Breast epithelium (tissue), 4 donors: ENCODE data around the gene PFKL. TPM values are rescaled to one million over a fixed set of nuclear protein-coding genes. Genes with fewer than 3 reads are reported as not detected.

Experiments
- DNase-seq, 2 donors: peaks; one replicate each; pipeline ENCODE4 v3.0.0-alpha.2; 2019; ENCODE audit warnings: low spot score in 2 of 2
- H3K27ac ChIP-seq, 2 donors: fragments of 200-600 bp; sonication (generic) in 1 of 2; one replicate each; pipeline ENCODE4 v1.5.1; 2016 to 2019; ENCODE audit warnings: mild to moderate bottlenecking in 1 of 2
- H3K27me3 ChIP-seq, 2 donors: fragments of 200-600 bp; sonication (generic) in 1 of 2; one replicate each; pipeline versions ENCODE4 v1.5.1 to v1.6.0; 2017 to 2019; ENCODE audit warnings: control low read depth in 1 of 2, mild to moderate bottlenecking in 1 of 2
- H3K36me3 ChIP-seq: fragments of 200-600 bp; one replicate; pipeline ENCODE4 v1.5.1; 2019
- H3K4me1 ChIP-seq, 2 donors: fragments of 200-600 bp; sonication (generic); one replicate each; pipeline ENCODE4 v1.5.1; 2016 to 2019; ENCODE audit warnings: control low read depth in 1 of 2
- H3K4me3 ChIP-seq, 3 donors: fragments of 200-600 bp; sonication (generic); 1 replicate in 2 of 3; 2 replicates in 1 of 3; pipeline ENCODE4 v1.5.1; 2016 to 2019; ENCODE audit warnings: mild to moderate bottlenecking in 3 of 3, moderate library complexity in 2 of 3
- H3K9me3 ChIP-seq, 2 donors: fragments of 200-600 bp; sonication (generic) in 1 of 2; one replicate each; pipeline ENCODE4 v1.5.1; 2016 to 2019; ENCODE audit warnings: control low read depth in 1 of 2
- POLR2A ChIP-seq: fragments of 450-650 bp; IDR thresholded peaks from one replicate; pipeline ENCODE4 v1.6.1; 2016; ENCODE audit warnings: antibody characterized with exemption, mild to moderate bottlenecking, moderate library complexity
- POLR2AphosphoS5 ChIP-seq, 3 donors: sonication (generic); formaldehyde crosslinking; IDR thresholded peaks; one replicate each; pipeline ENCODE4 v1.6.1; 2017; ENCODE audit warnings: antibody characterized with exemption in 3 of 3
- intact Hi-C: fragments of 100-400 bp; cut with DNase I; formaldehyde crosslinking; loops from one replicate; pipeline ENCODE4 v1.15.1; 2023; ENCODE audit warnings: low total_unique reads
- total RNA-seq, 3 donors: library from RNA; depleted of rRNA; stranded (reverse); fragments of >200 nt; gene quantifications; one replicate each; pipeline ENCODE4 v1.1.0, GENCODE V29; 2016
- TF ChIP-seq, protein P1 (sequence below), 3 donors: fragments of 450-650 bp; IDR thresholded peaks; one replicate each; pipeline ENCODE4 v1.5.1; 2016 to 2017; ENCODE audit warnings: antibody characterized with exemption in 3 of 3, mild to moderate bottlenecking in 3 of 3, moderate library complexity in 3 of 3

Gene PFKL
- total RNA-seq, 3 donors from 2014 or later: 80.9 to 101 (median 97.9) TPM

DNA sequence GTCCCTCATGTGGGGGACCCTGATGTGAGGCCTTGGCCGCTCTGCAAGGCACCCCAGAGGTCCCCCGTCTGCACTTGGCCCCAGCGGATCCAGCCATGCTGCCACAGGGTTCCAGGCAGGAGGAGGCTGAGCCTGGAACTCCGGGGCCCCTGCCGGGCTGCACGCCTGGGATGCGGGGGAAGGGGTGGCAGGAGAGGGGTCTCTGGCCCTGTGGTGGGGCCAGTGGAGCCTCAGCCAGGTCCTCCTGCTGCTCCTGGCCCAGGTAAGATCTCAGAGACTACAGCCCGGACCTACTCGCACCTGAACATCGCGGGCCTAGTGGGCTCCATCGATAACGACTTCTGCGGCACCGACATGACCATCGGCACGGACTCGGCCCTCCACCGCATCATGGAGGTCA, 12.9 kb downstream of the PFKL start:
- no peaks in the 10 kb centered on the region for H3K27me3 ChIP-seq
- H3K4me1 ChIP-seq: peaks cover 0 to 3% of the 10 kb centered on the region in 2 donors
- no peak for DNase-seq
- H3K27ac ChIP-seq: no peak overlapping the region
- no peaks in the 10 kb centered on the region for H3K9me3 ChIP-seq
- intact Hi-C loops: no loop called here
- H3K36me3 ChIP-seq: no peaks in the 10 kb centered on the region
- H3K4me3 ChIP-seq: no peak overlapping the region
- TF ChIP-seq POLR2A: no peak
- TF ChIP-seq, protein P1, sequence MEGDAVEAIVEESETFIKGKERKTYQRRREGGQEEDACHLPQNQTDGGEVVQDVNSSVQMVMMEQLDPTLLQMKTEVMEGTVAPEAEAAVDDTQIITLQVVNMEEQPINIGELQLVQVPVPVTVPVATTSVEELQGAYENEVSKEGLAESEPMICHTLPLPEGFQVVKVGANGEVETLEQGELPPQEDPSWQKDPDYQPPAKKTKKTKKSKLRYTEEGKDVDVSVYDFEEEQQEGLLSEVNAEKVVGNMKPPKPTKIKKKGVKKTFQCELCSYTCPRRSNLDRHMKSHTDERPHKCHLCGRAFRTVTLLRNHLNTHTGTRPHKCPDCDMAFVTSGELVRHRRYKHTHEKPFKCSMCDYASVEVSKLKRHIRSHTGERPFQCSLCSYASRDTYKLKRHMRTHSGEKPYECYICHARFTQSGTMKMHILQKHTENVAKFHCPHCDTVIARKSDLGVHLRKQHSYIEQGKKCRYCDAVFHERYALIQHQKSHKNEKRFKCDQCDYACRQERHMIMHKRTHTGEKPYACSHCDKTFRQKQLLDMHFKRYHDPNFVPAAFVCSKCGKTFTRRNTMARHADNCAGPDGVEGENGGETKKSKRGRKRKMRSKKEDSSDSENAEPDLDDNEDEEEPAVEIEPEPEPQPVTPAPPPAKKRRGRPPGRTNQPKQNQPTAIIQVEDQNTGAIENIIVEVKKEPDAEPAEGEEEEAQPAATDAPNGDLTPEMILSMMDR (IDR thresholded peaks at IDR 0.05): no peak
- no peak for TF ChIP-seq POLR2AphosphoS5 (IDR thresholded peaks at IDR 0.05)

DNA sequence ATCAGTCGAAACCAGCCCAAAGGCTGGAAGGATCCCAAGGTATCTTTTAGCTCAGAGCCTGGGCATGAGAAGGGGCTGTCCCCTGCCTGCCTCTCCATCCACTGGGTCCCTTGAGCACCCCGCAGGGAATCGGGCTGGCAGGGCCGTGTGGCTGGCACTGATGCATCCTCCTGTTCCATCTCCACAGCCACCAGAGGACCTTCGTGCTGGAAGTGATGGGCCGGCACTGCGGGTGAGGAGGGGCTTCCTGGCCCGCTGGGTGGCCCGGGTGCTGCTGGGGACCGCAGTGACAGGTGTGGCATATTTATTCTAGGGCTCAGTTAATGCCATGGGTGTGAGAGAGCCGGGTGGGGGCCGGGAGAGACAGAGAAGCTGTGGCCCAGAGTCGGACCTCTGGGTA, 13.6 kb downstream of the PFKL start:
- no peaks in the 10 kb centered on the region for H3K36me3 ChIP-seq
- no peak for TF ChIP-seq POLR2A
- no peaks in the 10 kb centered on the region for H3K4me1 ChIP-seq
- no peaks in the 10 kb centered on the region for H3K27me3 ChIP-seq
- no peak for DNase-seq
- no peak overlapping the region for H3K27ac ChIP-seq
- H3K4me3 ChIP-seq: no peak overlapping the region
- no peaks in the 10 kb centered on the region for H3K9me3 ChIP-seq
- intact Hi-C loops: no loop called here

DNA sequence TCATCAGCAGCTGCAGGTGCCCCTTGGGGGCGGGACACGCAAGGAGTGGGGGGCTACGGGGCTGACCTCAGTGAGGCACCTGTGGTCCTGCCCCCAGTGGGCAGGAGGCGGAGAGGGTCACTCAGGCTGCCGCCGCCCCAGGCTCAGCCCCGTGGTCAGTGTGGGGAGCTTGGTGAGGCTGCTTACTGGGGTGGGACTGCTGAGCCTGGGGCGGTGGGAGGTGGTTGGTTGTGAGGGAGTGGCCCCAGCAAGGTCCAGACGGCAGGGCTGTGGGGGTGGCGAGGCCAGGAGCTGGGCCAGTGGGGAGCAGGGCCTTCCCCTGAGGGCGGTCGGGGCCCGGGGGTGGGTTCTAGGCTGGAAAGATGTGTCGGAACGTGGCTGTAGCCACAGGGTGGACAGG, 14.3 kb downstream of the PFKL start:
- Histone ChIP-seq H3K4me3 (no peak overlapping the region), H3K27me3 (no peaks in the 10 kb centered on the region), H3K36me3 (no peaks in the 10 kb centered on the region), H3K4me1 (no peaks in the 10 kb centered on the region), H3K9me3 (no peaks in the 10 kb centered on the region), H3K27ac (no peak overlapping the region)
- DNase-seq: no peak
- intact Hi-C loops: no loop called here
- TF ChIP-seq POLR2AphosphoS5 (IDR thresholded peaks at IDR 0.05) (no peak), POLR2A (no peak)
- TF ChIP-seq, protein P1 (IDR thresholded peaks at IDR 0.05): no peak

DNA sequence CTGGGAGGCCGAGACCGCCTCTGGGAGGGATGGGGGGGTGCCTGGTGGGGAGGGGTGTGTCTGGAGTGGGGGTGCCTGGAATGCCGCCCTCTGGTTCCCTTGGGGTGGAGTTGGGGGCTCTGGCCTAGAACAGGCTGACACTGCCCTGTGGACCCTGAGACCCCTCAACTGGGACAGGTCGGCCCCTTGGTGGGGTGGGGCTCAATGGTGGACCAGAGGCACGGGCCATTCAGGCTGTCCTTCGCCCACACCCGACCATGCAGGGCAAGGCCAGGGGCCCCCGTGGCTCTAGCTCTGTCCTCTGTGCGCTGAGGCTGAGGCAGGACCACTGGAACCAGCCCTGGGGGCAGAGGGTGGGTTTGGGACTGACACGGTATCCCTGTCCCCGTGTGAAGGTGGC, 14.7 kb downstream of the PFKL start:
- H3K27ac ChIP-seq: no peak overlapping the region
- no peaks in the 10 kb centered on the region for H3K9me3 ChIP-seq
- TF ChIP-seq POLR2AphosphoS5 (IDR thresholded peaks at IDR 0.05) (no peak), POLR2A (no peak)
- TF ChIP-seq, protein P1 (IDR thresholded peaks at IDR 0.05): no peak
- no peaks in the 10 kb centered on the region for H3K4me1 ChIP-seq
- intact Hi-C loops: no loop called here
- H3K27me3 ChIP-seq: no peaks in the 10 kb centered on the region
- H3K4me3 ChIP-seq: no peak overlapping the region
- no peak for DNase-seq
- no peaks in the 10 kb centered on the region for H3K36me3 ChIP-seq

DNA sequence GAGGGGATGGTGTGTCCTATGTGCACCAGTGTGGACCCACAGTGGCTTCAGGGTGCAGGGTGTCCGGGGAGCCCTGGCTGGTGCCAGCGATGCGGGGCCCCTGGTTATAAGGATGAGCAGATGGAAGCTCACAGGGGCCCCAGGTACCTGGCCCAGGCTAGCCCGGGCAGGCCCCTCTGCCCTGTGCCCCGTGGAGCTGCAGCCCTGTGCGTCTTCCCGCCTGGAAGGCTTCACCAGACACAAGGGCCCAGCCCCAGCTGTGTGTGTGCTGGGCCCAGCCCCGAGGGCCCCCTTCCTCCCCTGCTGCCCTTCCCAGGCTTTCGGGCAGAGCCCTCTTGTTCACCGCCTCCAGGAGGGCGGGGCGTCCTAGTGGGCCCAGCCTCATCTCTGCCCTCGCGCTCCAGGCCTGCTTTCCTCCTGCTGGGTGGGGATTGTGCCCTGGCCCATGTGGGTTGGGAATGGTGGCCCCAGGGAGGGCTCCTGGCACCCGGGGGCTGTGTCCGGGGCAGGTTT, 15.9 kb downstream of the PFKL start:
- intact Hi-C loops: no loop called here
- H3K4me3 ChIP-seq: no peak overlapping the region
- no peak for DNase-seq
- no peak overlapping the region for H3K27ac ChIP-seq
- no peaks in the 10 kb centered on the region for H3K27me3 ChIP-seq
- no peaks in the 10 kb centered on the region for H3K36me3 ChIP-seq
- TF ChIP-seq, protein P1 (IDR thresholded peaks at IDR 0.05): no peak
- TF ChIP-seq POLR2AphosphoS5 (IDR thresholded peaks at IDR 0.05) (no peak), POLR2A (no peak)
- H3K4me1 ChIP-seq: no peaks in the 10 kb centered on the region
- H3K9me3 ChIP-seq: no peaks in the 10 kb centered on the region
